Panc1 (cell line): ENCODE results near the gene SMIM33.

Experiments used
- CTCF ChIP-seq: fragments of 450-650 bp; IDR thresholded peaks from 2 replicates; pipeline ENCODE4 v1.5.1; 2017; ENCODE audit warnings: mild to moderate bottlenecking
- POLR2AphosphoS5 ChIP-seq: IDR thresholded peaks from 2 replicates; pipeline ENCODE4 v1.6.1; 2012; ENCODE audit warnings: mild to moderate bottlenecking, low read depth, low read length, moderate library complexity
- REST ChIP-seq, 2 experiments: IDR thresholded peaks; 2 replicates each; pipeline ENCODE4 v1.6.1; 2011 to 2012; ENCODE audit warnings: low read depth in 2 of 2, control low read depth in 1 of 2, low read length in 1 of 2, mild to moderate bottlenecking in 1 of 2, moderate library complexity in 1 of 2; ENCODE audit not compliant: insufficient read depth in 1 of 2
- TCF7L2 ChIP-seq: IDR thresholded peaks from 2 replicates; pipeline ENCODE4 v1.6.1; 2011; ENCODE audit warnings: mild to moderate bottlenecking, low read depth, low read length, inconsistent platforms

GRCh38 chr5:139501381-139501780, 30.6 kb downstream of the SMIM33 start:
- TF ChIP-seq CTCF: no peak
- TF ChIP-seq TCF7L2: no peak
- no peak for TF ChIP-seq POLR2AphosphoS5
- no peak for TF ChIP-seq REST (IDR thresholded peaks at IDR 0.05; ENCODE audit: insufficient read depth in 1 of 2, low read depth in 2 of 2, low read length in 1 of 2)
